HCT116 (cell line): Measurements from ENCODE around the gene MYH15.

ENCODE experiments used
- EZH2 ChIP-seq: fragments of 200-600 bp; sonication (generic); IDR thresholded peaks from 2 replicates; pipeline ENCODE4 v1.6.1; 2017; ENCODE audit warnings: antibody characterized with exemption, mixed run types
- POLR2A ChIP-seq: IDR thresholded peaks from 2 replicates; pipeline ENCODE4 v1.7.0; 2011; ENCODE audit warnings: borderline replicate concordance; ENCODE audit not compliant: insufficient read depth, insufficient read length; ENCODE audit errors: extremely low read depth
- POLR2AphosphoS5 ChIP-seq: IDR thresholded peaks from 2 replicates; pipeline ENCODE4 v1.6.1; 2011; ENCODE audit warnings: mild to moderate bottlenecking, low read depth, low read length, moderate library complexity
- RAD21 ChIP-seq: IDR thresholded peaks from 2 replicates; pipeline ENCODE4 v1.6.1; 2012; ENCODE audit warnings: low read depth, mild to moderate bottlenecking
- SRF ChIP-seq: IDR thresholded peaks from 2 replicates; pipeline ENCODE4 v1.6.1; 2012; ENCODE audit warnings: low read depth
- TCF7L2 ChIP-seq: IDR thresholded peaks from 2 replicates; pipeline ENCODE4 v1.7.0; 2011; ENCODE audit warnings: borderline replicate concordance, inconsistent platforms; ENCODE audit not compliant: insufficient read depth, insufficient read length; ENCODE audit errors: extremely low read depth
- YY1 ChIP-seq: IDR thresholded peaks from 2 replicates; pipeline ENCODE4 v1.6.1; 2011; ENCODE audit warnings: low read length, low read depth, moderate library complexity, mild to moderate bottlenecking; ENCODE audit not compliant: insufficient replicate concordance; ENCODE audit errors: extremely low read depth
- ZFX ChIP-seq: fragments of 450-650 bp; IDR thresholded peaks from 2 replicates; pipeline ENCODE4 v1.6.1; 2017
- TF ChIP-seq, protein P1 (sequence below), 3 experiments: fragments of 200-600 bp in 1 of 3; sonication (generic) in 1 of 3; IDR thresholded peaks in 2 of 3; conservative IDR thresholded peaks in 1 of 3; 2 replicates each; pipeline ENCODE4 v1.5.1; 2012 to 2017; ENCODE audit warnings: low read depth in 2 of 3, low read length in 2 of 3, antibody characterized with exemption in 1 of 3, borderline replicate concordance in 1 of 3, control low read depth in 1 of 3, mild to moderate bottlenecking in 1 of 3, mixed read lengths in 1 of 3, mixed run types in 1 of 3, moderate library complexity in 1 of 3; ENCODE audit not compliant: insufficient read depth in 1 of 3
- TF ChIP-seq, protein P2 (sequence below): IDR thresholded peaks from 2 replicates; pipeline ENCODE4 v1.6.1; 2012

DNA sequence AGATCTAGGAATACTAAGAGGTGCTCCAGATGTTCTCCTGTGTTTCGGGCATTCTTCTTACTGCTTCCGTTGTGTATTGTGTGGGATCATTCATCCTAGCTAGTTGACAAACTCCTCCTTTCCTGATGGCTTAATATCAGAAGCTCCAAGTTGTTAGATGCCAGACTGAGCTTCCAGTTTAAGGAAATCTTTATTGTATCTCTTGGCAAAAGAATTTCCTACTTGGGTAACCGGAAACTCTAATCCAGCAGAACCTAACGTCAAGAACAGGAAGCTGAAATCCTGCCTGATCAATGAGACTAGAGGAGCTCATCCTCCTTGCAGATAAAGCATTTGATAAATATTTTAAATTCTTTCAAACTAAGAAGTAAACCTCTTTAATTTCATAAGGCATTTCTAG lies 27.7 kb upstream of the MYH15 start:
- TF ChIP-seq, protein P1, sequence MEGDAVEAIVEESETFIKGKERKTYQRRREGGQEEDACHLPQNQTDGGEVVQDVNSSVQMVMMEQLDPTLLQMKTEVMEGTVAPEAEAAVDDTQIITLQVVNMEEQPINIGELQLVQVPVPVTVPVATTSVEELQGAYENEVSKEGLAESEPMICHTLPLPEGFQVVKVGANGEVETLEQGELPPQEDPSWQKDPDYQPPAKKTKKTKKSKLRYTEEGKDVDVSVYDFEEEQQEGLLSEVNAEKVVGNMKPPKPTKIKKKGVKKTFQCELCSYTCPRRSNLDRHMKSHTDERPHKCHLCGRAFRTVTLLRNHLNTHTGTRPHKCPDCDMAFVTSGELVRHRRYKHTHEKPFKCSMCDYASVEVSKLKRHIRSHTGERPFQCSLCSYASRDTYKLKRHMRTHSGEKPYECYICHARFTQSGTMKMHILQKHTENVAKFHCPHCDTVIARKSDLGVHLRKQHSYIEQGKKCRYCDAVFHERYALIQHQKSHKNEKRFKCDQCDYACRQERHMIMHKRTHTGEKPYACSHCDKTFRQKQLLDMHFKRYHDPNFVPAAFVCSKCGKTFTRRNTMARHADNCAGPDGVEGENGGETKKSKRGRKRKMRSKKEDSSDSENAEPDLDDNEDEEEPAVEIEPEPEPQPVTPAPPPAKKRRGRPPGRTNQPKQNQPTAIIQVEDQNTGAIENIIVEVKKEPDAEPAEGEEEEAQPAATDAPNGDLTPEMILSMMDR (IDR thresholded peaks at IDR 0.05 in 2 of 3, conservative IDR thresholded peaks at IDR 0.05 in 1 of 3; ENCODE audit: borderline replicate concordance in 1 of 3, insufficient read depth in 1 of 3, low read depth in 2 of 3, low read length in 2 of 3): no peak
- TF ChIP-seq POLR2AphosphoS5 (no peak), POLR2A (no peak), SRF (no peak), EZH2 (no peak), RAD21 (no peak), TCF7L2 (no peak), YY1 (no peak), ZFX (no peak)
- TF ChIP-seq, protein P2, sequence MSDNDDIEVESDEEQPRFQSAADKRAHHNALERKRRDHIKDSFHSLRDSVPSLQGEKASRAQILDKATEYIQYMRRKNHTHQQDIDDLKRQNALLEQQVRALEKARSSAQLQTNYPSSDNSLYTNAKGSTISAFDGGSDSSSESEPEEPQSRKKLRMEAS: no peak
